Uterus (tissue), 2 donors: ENCODE data around the gene DLG1.

Experiments
- POLR2A ChIP-seq, 2 donors: fragments of 450-650 bp; IDR thresholded peaks; one replicate each; pipeline ENCODE4 v1.6.1; 2016; ENCODE audit warnings: antibody characterized with exemption in 2 of 2, mild to moderate bottlenecking in 1 of 2, moderate library complexity in 1 of 2
- TF ChIP-seq, protein P1 (sequence below), 4 experiments: fragments of 200-600 bp in 2 of 4; fragments of 450-650 bp in 2 of 4; sonication (generic) in 2 of 4; IDR thresholded peaks; one replicate each; pipeline ENCODE4 v1.5.1; 2016 to 2019; ENCODE audit warnings: antibody characterized with exemption in 4 of 4, mild to moderate bottlenecking in 2 of 4, moderate library complexity in 1 of 4

DNA sequence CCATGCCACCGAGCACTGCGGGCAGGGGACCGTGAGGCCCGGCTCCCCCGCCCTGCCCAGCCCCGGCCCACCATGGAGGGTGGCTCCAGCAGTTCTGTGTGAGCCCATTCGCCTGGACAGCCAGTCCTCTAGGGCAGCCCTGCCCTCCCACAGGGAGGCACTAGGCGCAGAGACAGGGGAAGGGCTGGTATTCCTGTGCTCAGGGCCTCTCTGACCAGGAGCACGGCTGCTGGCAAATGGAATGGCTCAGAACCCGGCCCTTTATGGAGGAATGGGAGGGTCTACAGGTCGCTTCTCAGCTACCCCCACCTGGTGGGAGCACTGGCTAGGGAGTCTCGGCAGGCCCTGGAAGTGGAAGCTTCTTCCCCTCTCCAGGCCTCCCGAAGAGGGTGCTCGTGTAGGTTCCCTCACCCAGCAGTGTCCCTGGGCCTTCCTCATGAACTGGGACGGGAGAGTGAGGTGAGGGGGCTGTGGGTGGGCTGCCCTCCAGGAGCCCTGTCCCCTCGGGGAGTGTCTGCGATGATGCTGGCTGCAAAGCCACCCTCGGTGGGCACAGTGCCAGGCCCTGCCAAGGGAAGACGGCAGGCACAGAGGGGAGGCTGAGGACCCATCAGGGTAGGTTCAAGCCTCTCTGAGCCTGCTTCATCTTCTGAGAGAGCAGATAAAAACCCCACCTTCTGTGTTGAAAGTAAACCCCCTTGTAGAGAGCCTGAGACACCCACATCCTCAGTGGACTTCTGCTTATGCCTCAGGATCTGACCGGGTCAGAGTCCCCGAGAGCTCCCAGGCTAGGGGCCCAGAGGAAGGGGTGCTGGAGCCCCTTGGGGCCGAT lies 270.3 kb downstream of the DLG1 start:
- TF ChIP-seq, protein P1, sequence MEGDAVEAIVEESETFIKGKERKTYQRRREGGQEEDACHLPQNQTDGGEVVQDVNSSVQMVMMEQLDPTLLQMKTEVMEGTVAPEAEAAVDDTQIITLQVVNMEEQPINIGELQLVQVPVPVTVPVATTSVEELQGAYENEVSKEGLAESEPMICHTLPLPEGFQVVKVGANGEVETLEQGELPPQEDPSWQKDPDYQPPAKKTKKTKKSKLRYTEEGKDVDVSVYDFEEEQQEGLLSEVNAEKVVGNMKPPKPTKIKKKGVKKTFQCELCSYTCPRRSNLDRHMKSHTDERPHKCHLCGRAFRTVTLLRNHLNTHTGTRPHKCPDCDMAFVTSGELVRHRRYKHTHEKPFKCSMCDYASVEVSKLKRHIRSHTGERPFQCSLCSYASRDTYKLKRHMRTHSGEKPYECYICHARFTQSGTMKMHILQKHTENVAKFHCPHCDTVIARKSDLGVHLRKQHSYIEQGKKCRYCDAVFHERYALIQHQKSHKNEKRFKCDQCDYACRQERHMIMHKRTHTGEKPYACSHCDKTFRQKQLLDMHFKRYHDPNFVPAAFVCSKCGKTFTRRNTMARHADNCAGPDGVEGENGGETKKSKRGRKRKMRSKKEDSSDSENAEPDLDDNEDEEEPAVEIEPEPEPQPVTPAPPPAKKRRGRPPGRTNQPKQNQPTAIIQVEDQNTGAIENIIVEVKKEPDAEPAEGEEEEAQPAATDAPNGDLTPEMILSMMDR (IDR thresholded peaks at IDR 0.05), result no peak
- TF ChIP-seq POLR2A (IDR thresholded peaks at IDR 0.05), result no peak
